OCI-LY3 (cell line): ENCODE results near the gene SLC5A1.

ENCODE experiments used
- EZH2phosphoT487 ChIP-seq: fragments of 200-600 bp; shearing (Covaris generic); IDR thresholded peaks from 2 replicates; pipeline ENCODE4 v1.6.1; 2018; ENCODE audit warnings: antibody characterized with exemption, mixed run types, low read depth
- TF ChIP-seq, protein P1 (sequence below): fragments of 200-600, 300-600 bp; sonication (generic); IDR thresholded peaks from 2 replicates; pipeline ENCODE4 v1.5.1; 2014; ENCODE audit warnings: antibody characterized with exemption, low read length, low read depth

DNA sequence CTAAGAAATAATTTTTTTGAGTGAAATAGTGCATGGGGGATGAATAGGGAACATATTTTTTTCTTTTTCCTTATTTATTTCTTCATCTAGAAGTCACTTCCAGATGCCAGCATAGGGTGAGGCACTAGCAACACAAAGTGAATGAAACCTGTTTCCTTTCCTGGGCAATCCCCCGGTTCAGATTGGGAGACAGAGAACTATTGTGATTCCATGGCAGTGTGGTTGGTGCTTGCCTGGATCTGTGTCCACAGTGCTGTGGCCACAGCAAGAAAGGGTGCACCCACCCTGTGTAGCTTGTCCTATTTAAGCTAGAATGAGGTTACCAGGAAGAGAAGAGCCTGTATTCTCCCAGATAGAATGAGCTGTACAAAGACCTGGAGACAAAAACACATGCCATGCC, 57.6 kb downstream of the SLC5A1 start:
- TF ChIP-seq EZH2phosphoT487, result no peak
- TF ChIP-seq, protein P1, sequence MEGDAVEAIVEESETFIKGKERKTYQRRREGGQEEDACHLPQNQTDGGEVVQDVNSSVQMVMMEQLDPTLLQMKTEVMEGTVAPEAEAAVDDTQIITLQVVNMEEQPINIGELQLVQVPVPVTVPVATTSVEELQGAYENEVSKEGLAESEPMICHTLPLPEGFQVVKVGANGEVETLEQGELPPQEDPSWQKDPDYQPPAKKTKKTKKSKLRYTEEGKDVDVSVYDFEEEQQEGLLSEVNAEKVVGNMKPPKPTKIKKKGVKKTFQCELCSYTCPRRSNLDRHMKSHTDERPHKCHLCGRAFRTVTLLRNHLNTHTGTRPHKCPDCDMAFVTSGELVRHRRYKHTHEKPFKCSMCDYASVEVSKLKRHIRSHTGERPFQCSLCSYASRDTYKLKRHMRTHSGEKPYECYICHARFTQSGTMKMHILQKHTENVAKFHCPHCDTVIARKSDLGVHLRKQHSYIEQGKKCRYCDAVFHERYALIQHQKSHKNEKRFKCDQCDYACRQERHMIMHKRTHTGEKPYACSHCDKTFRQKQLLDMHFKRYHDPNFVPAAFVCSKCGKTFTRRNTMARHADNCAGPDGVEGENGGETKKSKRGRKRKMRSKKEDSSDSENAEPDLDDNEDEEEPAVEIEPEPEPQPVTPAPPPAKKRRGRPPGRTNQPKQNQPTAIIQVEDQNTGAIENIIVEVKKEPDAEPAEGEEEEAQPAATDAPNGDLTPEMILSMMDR, result no peak
